Esophagus muscularis mucosa (tissue), 4 donors: ENCODE data around the gene STX17. TPM values are rescaled to one million over a fixed set of nuclear protein-coding genes. Genes with fewer than 3 reads are reported as not detected.

Experiments
- DNase-seq: peaks from one replicate; pipeline ENCODE4 v3.0.0-alpha.2; 2017; ENCODE audit errors: extremely low spot score
- H3K27ac ChIP-seq, 4 donors: fragments of 200-600 bp; sonication (generic); replicated peaks in 1 of 4; 1 replicate in 3 of 4; 2 replicates in 1 of 4; pipeline ENCODE4 v1.5.1; 2016 to 2019; ENCODE audit warnings: mild to moderate bottlenecking in 1 of 4
- H3K27me3 ChIP-seq, 4 donors: fragments of 200-600 bp; sonication (generic); one replicate each; pipeline versions ENCODE4 v1.5.1 to v1.6.0; 2016 to 2019
- H3K36me3 ChIP-seq, 4 donors: fragments of 200-600 bp; sonication (generic); one replicate each; pipeline ENCODE4 v1.5.1; 2016 to 2019
- H3K4me1 ChIP-seq, 4 donors: fragments of 200-600 bp; sonication (generic); one replicate each; pipeline ENCODE4 v1.5.1; 2016 to 2019
- H3K4me3 ChIP-seq, 4 donors: fragments of 200-600 bp; sonication (generic); 1 replicate in 2 of 4; 2 replicates in 2 of 4; pipeline ENCODE4 v1.5.1; 2016 to 2019; ENCODE audit warnings: mild to moderate bottlenecking in 4 of 4, moderate library complexity in 1 of 4
- H3K9me3 ChIP-seq, 4 donors: fragments of 200-600 bp; sonication (generic); 1 replicate in 3 of 4; 2 replicates in 1 of 4; pipeline ENCODE4 v1.5.1; 2016 to 2019
- CTCF ChIP-seq, 3 experiments: fragments of 200-600 bp in 2 of 3; fragments of 450-650 bp in 1 of 3; sonication (generic) in 2 of 3; IDR thresholded peaks; one replicate each; pipeline ENCODE4 v1.5.1; 2017 to 2019; ENCODE audit warnings: antibody characterized with exemption in 3 of 3, mild to moderate bottlenecking in 2 of 3, moderate library complexity in 1 of 3
- EP300 ChIP-seq: sonication (generic); formaldehyde crosslinking; IDR thresholded peaks from one replicate; pipeline ENCODE4 v1.6.1; 2017; ENCODE audit warnings: antibody characterized with exemption
- POLR2A ChIP-seq: fragments of 450-650 bp; IDR thresholded peaks from one replicate; pipeline ENCODE4 v1.6.1; 2017; ENCODE audit warnings: antibody characterized with exemption, moderate library complexity, mild to moderate bottlenecking, low read depth
- POLR2AphosphoS5 ChIP-seq, 2 donors: sonication (generic); formaldehyde crosslinking; IDR thresholded peaks; one replicate each; pipeline ENCODE4 v1.6.1; 2017; ENCODE audit warnings: antibody characterized with exemption in 2 of 2
- WGBS: methylation state at CpG from one replicate; pipeline ENCODE4 v1.1.5; 2018; 5-methylcytosine and 5-hydroxymethylcytosine counted together
- intact Hi-C: fragments of 100-400 bp; cut with DNase I; formaldehyde crosslinking; loops from one replicate; pipeline ENCODE4 v1.15.1; 2023
- total RNA-seq, 4 donors: library from RNA; depleted of rRNA; stranded (reverse); fragments of >200 nt; gene quantifications; one replicate each; pipeline versions ENCODE4 v1.1.0 to v1.2.1, GENCODE V29; 2016

The STX17 gene
- total RNA-seq, 4 donors from 2014 or later = 29.3 to 46.7 (median 38.4) TPM

GRCh38 chr9:99921875-99922710, 15.6 kb downstream of the STX17 start:
- H3K4me1 ChIP-seq = no peaks in the 10 kb centered on the region
- no peak for TF ChIP-seq POLR2AphosphoS5 (IDR thresholded peaks at IDR 0.05)
- no peak for TF ChIP-seq EP300
- no peak for TF ChIP-seq CTCF (IDR thresholded peaks at IDR 0.05)
- TF ChIP-seq POLR2A = no peak
- WGBS = 80% methylated on average over 4 of the region's 4 CpGs
- H3K4me3 ChIP-seq = no peak overlapping the region
- H3K27me3 ChIP-seq = no peaks in the 10 kb centered on the region
- DNase-seq = no peak
- peaks cover 6 to 76% (median 43%) of the 10 kb centered on the region in 4 donors for H3K36me3 ChIP-seq
- H3K9me3 ChIP-seq = peaks cover 0 to 19% (median 15%) of the 10 kb centered on the region in 4 donors
- intact Hi-C loops = no loop called here
- no peak overlapping the region for H3K27ac ChIP-seq

DNA sequence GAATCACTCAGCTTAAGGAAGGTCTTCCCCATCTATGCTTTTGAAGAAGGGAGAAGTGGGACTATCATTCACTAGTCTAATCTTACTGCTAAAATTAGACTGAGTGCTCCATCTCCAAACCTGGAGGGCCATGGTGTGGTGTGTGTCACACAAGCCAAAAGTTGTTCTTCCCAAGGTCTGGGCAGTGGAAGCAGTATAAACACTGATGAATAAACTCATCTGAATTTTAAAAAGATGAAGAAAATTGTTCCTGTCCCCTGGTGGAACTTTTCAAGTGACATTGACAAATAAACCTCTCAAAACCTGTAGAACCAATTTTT, 16.2 kb downstream of the STX17 start:
- Histone ChIP-seq H3K27ac (no peak overlapping the region), H3K36me3 (peaks cover 6 to 71% (median 40%) of the 10 kb centered on the region in 4 donors), H3K9me3 (peaks cover 0 to 19% (median 15%) of the 10 kb centered on the region in 4 donors), H3K4me3 (no peak overlapping the region), H3K4me1 (no peaks in the 10 kb centered on the region), H3K27me3 (no peaks in the 10 kb centered on the region)
- DNase-seq = no peak
- TF ChIP-seq POLR2AphosphoS5 (IDR thresholded peaks at IDR 0.05) (no peak), POLR2A (no peak), EP300 (no peak), CTCF (IDR thresholded peaks at IDR 0.05) (no peak)
- intact Hi-C loops = no loop called here

GRCh38 chr9:99925541-99925940, 19.1 kb downstream of the STX17 start:
- TF ChIP-seq EP300 = no peak
- TF ChIP-seq POLR2A = no peak
- TF ChIP-seq CTCF (IDR thresholded peaks at IDR 0.05) = no peak
- TF ChIP-seq POLR2AphosphoS5 (IDR thresholded peaks at IDR 0.05) = no peak
- peaks cover 9 to 62% (median 23%) of the 10 kb centered on the region in 4 donors for H3K36me3 ChIP-seq
- H3K27ac ChIP-seq = no peak overlapping the region
- intact Hi-C loops = no loop called here
- no peaks in the 10 kb centered on the region for H3K27me3 ChIP-seq
- no peak for DNase-seq
- H3K9me3 ChIP-seq = peaks cover 0 to 19% (median 15%) of the 10 kb centered on the region in 4 donors
- H3K4me1 ChIP-seq = no peaks in the 10 kb centered on the region
- 95% methylated on average over 4 of the region's 4 CpGs for WGBS
- H3K4me3 ChIP-seq = no peak overlapping the region

- no peak for TF ChIP-seq EP300
- no peak for TF ChIP-seq CTCF (IDR thresholded peaks at IDR 0.05)
- no peak for TF ChIP-seq POLR2A
- TF ChIP-seq POLR2AphosphoS5 (IDR thresholded peaks at IDR 0.05) = no peak
- peaks cover 0 to 41% (median 9%) of the 10 kb centered on the region in 4 donors for H3K36me3 ChIP-seq
- intact Hi-C loops = no loop called here
- no peaks in the 10 kb centered on the region for H3K4me1 ChIP-seq
- no peak for DNase-seq
- no peaks in the 10 kb centered on the region for H3K27me3 ChIP-seq
- peaks cover 0 to 19% (median 15%) of the 10 kb centered on the region in 4 donors for H3K9me3 ChIP-seq
- H3K27ac ChIP-seq = no peak overlapping the region
- no peak overlapping the region for H3K4me3 ChIP-seq
- WGBS = 88% methylated on average over 2 of the region's 2 CpGs
Observed at GRCh38 chr9:99929652-99930051, 23.2 kb downstream of the STX17 start.
